Stimulated activated CD4-positive, alpha-beta T cell treated with anti-CD3 and anti-CD28 coated beads, Interleukin-1b, Interleukin-23, amount 100 ng/mL, for 48 hours (primary cell): ENCODE measurements around the gene PROSER2.
"Not testable (repeated sequence)": the region's sequence is repeated elsewhere in the genome, so short reads cannot be mapped to it uniquely, and the experiment has no call there.

Experiments
- DNase-seq: peaks from one replicate; pipeline ENCODE4 v3.0.0-alpha.2; 2020

Gene PROSER2

GRCh38 chr10:11886851-11887250, 63.7 kb downstream of the PROSER2 start:
- DNase-seq, result no peak

GRCh38 chr10:11887381-11888227, 64.4 kb downstream of the PROSER2 start:
- no peak for DNase-seq

- not testable (repeated sequence) for DNase-seq
These were observed 66.1 kb downstream of the PROSER2 start for GRCh38 chr10:11889263-11889662.

- no peak for DNase-seq
These were observed 68.8 kb downstream of the PROSER2 start for GRCh38 chr10:11891776-11892486.

GRCh38 chr10:11893749-11894278, 70.7 kb downstream of the PROSER2 start:
- no peak for DNase-seq

- DNase-seq, result no peak
These were observed 71.4 kb downstream of the PROSER2 start for GRCh38 chr10:11894381-11895107.

- DNase-seq, result no peak
These were observed 71.9 kb downstream of the PROSER2 start for GRCh38 chr10:11895108-11895466.

GRCh38 chr10:11895598-11895997, 72.4 kb downstream of the PROSER2 start:
- DNase-seq, result no peak

GRCh38 chr10:11896549-11897200, 73.5 kb downstream of the PROSER2 start:
- DNase-seq, result no peak

- no peak for DNase-seq
These were observed 74.8 kb downstream of the PROSER2 start for GRCh38 chr10:11898033-11898371.

GRCh38 chr10:11898372-11899066, 75.4 kb downstream of the PROSER2 start:
- no peak for DNase-seq

GRCh38 chr10:11899067-11899876, 76.1 kb downstream of the PROSER2 start:
- DNase-seq, result no peak

- DNase-seq, result no peak
These were observed 77.8 kb downstream of the PROSER2 start for GRCh38 chr10:11901036-11901301.

GRCh38 chr10:11901454-11901832, 78.3 kb downstream of the PROSER2 start:
- no peak for DNase-seq

- DNase-seq, result no peak
These were observed 78.8 kb downstream of the PROSER2 start for GRCh38 chr10:11901833-11902475.

- no peak for DNase-seq
These were observed 79.5 kb downstream of the PROSER2 start for GRCh38 chr10:11902646-11903045.

GRCh38 chr10:11906714-11907113, 83.6 kb downstream of the PROSER2 start:
- DNase-seq, result no peak

GRCh38 chr10:11907914-11908313, 84.8 kb downstream of the PROSER2 start:
- DNase-seq, result no peak

GRCh38 chr10:11908536-11908935, 85.4 kb downstream of the PROSER2 start:
- DNase-seq, result no peak

- DNase-seq, result no peak
These were observed 85.8 kb downstream of the PROSER2 start for GRCh38 chr10:11908991-11909390.

- DNase-seq, result no peak
These were observed 86.5 kb downstream of the PROSER2 start for GRCh38 chr10:11909618-11910017.
